GM10266 (cell line): Measurements from ENCODE around the gene TMCC1.

ENCODE experiments used
- DNase-seq: peaks from one replicate; pipeline ENCODE4 v3.0.0; 2012; ENCODE audit errors: extremely low spot score
- TF ChIP-seq, protein P1 (sequence below): IDR thresholded peaks from 2 replicates; pipeline ENCODE4 v1.5.1; 2012; ENCODE audit warnings: mild to moderate bottlenecking, low read depth; ENCODE audit not compliant: control insufficient read depth, insufficient read depth; ENCODE audit errors: missing control alignments

TMCC1 gene

DNA sequence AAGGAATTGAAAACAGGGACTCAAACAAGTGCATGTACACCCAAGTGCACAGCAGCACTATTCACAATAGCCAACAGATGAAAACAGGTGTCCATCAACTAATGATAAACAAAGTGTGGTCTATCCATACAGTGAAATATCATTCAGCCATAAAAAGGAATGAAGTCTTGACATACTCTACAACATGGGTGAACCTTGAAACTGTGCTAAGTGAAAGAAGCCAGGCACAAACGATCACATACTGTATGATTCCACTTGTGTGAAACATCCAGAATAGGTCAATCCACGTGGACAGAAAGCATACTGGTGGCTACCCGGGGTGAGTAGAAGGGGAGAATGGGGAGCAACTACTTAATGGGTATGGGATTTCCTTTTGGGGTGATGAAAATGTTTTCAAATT lies 257.4 kb downstream of the TMCC1 start:
- no peak for DNase-seq
- TF ChIP-seq, protein P1, sequence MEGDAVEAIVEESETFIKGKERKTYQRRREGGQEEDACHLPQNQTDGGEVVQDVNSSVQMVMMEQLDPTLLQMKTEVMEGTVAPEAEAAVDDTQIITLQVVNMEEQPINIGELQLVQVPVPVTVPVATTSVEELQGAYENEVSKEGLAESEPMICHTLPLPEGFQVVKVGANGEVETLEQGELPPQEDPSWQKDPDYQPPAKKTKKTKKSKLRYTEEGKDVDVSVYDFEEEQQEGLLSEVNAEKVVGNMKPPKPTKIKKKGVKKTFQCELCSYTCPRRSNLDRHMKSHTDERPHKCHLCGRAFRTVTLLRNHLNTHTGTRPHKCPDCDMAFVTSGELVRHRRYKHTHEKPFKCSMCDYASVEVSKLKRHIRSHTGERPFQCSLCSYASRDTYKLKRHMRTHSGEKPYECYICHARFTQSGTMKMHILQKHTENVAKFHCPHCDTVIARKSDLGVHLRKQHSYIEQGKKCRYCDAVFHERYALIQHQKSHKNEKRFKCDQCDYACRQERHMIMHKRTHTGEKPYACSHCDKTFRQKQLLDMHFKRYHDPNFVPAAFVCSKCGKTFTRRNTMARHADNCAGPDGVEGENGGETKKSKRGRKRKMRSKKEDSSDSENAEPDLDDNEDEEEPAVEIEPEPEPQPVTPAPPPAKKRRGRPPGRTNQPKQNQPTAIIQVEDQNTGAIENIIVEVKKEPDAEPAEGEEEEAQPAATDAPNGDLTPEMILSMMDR: no peak

DNA sequence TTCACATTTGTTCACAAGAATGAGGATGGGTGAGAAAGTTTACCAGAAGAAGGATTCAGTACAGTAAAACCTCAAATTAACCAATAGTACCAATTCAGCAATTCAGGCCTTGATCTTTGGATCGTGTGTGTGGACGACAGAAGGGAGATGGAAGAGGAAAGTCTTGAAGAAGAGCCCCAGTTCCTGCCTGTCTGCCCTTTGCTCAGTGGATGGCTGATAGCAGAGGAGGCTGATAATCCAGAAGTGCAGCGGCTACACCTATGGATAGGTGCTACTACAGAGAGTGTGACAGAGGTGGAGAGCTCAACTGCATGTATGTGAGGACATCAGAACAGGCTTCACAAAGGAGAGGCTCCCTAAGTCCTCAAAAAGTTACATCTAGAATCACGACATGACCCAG lies 257.9 kb downstream of the TMCC1 start:
- TF ChIP-seq, protein P1: no peak
- no peak for DNase-seq

DNA sequence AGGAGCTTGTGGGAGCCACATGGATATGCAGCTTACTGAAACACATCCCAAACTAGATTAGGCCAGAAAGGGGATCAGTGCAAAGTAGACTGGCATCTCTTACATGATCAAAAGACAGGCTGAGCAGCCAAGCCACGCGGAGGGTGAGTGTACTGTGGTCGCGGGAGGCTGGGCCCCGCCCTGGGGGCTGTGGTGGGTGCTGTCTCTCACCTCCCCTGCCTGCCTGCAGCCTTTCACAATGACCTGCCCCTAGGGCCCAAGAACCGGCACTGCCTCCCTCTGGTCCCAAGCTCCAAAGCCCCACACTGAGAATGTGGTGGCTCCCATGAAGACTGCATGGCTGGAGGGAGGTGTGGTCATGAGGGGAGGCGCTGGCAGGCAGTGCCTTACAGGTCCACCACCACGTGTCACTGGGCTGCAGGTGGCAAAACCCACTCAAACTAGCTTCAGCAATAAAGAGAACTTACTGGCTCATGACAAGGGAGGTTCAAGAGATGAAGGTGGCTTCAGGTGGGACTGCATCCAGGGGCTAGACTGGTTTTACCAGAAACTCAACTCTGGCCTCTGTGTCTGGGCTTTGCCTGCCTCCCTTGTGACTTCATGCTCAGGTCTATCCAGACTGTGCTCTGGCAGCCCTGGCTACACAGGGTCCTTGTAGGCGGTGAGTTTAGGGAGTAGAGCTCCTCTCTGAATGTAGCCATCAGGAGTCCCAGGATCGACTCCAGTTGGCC lies 259.6 kb downstream of the TMCC1 start:
- no peak for DNase-seq
- TF ChIP-seq, protein P1: no peak

DNA sequence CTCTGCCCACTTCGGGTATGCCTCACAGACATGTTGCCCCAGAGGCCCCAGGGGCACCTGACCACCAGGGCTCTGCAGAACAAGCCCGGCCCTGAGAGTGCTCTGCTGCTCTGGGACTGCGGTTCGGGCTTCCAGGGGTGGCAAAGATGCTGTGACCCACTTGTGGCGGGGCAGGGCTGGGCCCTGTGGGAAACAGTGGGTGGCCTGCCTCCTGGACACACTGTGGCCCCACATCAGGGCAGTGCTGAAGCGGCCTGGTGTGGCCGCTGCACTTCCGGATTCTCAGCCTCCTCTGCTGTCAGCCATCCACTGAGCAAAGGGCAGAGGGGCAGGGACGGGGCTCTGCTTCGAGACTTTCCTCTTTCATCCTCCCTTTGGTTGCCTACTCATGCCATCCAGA lies 260.5 kb downstream of the TMCC1 start:
- TF ChIP-seq, protein P1: no peak
- DNase-seq: no peak

DNA sequence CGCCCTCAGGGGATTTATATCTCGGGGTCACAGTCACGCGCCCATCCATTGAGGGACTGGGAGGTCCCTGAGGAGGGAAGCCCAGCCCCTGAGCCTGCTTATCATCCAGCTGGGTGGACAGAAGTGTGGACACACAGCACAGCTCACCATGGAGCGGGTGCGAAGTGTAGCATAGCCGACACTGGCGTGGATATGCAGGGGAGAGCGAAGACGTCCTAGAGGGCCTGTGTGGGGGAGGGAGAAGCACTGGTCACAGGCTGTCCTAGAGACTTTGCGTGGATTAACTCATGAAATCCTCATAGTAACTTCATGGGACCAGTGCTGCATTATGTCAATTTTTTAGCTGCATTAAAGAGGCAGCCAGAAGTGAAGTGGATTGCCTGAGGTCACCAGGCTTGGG lies 261.0 kb downstream of the TMCC1 start:
- no peak for DNase-seq
- TF ChIP-seq, protein P1: no peak

DNA sequence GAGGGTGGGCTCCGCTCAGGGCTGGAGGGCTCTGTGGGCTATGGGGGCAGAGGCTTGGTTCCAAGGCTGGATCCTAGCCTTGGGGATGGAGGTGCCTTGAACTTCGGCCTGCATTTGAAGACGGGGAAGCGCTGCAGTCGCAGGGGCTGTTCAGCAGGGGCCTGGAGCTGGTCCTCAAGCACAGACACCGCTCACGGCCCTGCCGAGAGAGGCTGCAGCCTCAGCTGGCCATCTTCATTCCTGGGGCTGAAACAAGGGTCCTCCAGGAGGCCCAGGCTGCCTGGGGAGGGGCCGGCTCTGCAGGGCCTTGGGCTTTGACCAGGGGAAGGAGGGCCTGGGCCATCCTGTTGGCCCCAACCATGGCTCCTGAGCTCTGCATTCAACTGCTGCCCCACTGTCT lies 261.5 kb downstream of the TMCC1 start:
- TF ChIP-seq, protein P1: no peak
- DNase-seq: no peak

DNA sequence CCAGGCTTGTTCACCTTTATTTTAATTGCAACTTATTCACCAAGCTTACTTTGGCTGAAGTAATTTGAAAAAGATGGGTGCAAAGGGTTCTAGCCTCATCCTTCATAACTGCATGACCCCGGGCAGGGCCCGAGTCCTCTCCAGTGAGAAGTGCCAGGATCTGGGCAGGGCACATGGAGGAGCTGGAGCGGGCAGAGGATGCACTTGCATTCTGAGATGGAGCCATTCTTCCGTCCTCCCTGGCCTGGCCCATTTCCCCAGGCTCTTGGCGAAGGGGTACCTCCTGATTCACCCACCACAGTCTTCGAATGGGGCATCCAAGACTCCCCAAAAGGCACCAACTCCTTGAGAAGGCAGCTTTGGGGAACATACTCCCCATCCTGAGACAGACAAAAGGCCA lies 264.5 kb downstream of the TMCC1 start:
- TF ChIP-seq, protein P1: no peak
- no peak for DNase-seq
